HG03575 (cell line): Measurements from ENCODE around the gene DBN1.

Source experiments
- ATAC-seq: cut with Tn5 transposase; IDR thresholded peaks from one replicate; pipeline ENCODE4 v1.9.1; 2021; ENCODE audit not compliant: unreplicated experiment, insufficient number of reproducible peaks, low FRiP score; ENCODE audit errors: extremely low read depth

Gene DBN1

DNA sequence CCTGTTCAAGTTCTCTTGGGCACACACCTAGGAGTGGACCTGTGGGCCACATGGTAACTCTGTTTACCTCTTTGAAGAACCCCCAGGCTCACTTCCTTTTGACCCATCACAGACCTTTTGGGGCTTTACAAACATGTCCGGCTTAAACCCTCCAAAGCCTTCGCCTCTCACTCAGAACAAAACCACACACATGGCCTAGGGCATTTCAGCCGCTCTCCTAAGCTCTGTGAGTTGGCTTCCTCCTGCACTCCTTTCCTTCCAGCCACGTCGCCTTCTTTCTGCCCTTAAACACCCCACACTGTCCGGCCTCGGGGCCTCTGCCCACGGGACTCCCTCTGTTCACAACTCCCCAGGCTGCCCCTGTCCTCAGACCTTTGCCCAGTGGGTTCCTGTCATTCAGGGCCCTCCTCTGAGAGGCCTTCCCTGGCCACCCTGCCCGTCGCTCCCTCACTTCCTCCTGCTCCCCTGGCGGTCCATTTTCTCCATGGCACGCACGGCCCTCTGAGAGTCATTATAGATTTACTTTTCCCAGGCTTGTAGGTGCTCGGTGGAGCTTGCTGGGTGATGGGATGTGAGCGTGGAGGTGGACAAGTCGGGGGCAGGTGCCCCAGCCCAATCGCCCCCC lies 34.3 kb upstream of the DBN1 start:
- ATAC-seq: no peak

DNA sequence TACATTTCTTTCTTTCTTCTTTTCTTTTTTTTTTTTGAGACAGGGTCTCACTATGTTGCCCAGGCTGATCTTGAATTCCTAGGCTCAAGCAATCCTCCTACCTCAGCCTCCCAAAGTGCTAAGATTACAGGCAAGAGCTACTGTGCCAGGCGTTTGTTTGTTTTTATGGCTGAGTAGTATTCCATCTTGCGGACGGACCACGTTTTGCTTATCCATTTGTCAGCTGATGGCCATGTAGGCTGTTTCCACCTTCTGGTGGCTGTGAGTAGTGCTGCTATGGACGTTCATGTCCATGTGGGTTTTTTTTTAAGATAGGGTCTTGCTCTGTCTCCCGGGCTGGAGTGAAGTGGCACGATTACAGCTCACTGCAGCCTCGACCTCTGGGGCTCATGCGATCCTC lies 33.7 kb upstream of the DBN1 start:
- no peak for ATAC-seq

DNA sequence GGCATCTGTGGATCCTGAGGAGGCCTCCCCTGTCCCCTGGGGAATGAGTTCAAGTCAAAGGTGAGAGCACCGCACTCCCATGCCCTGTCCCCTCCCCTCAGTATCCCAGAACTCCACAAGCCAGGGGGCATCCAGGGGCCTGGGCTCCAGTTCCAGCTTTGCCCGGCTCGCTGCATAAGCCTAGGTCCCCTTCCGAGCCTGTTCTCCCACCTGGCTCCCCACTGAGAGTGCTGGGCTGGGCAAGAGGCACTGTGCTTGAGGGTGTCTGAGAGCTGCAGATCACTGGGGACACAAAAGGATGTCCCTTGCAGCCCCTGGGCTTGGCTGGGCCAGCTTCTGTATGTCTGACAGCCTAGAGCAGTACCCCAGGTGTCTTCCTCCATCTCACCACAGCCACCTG lies 31.6 kb upstream of the DBN1 start:
- no peak for ATAC-seq

DNA sequence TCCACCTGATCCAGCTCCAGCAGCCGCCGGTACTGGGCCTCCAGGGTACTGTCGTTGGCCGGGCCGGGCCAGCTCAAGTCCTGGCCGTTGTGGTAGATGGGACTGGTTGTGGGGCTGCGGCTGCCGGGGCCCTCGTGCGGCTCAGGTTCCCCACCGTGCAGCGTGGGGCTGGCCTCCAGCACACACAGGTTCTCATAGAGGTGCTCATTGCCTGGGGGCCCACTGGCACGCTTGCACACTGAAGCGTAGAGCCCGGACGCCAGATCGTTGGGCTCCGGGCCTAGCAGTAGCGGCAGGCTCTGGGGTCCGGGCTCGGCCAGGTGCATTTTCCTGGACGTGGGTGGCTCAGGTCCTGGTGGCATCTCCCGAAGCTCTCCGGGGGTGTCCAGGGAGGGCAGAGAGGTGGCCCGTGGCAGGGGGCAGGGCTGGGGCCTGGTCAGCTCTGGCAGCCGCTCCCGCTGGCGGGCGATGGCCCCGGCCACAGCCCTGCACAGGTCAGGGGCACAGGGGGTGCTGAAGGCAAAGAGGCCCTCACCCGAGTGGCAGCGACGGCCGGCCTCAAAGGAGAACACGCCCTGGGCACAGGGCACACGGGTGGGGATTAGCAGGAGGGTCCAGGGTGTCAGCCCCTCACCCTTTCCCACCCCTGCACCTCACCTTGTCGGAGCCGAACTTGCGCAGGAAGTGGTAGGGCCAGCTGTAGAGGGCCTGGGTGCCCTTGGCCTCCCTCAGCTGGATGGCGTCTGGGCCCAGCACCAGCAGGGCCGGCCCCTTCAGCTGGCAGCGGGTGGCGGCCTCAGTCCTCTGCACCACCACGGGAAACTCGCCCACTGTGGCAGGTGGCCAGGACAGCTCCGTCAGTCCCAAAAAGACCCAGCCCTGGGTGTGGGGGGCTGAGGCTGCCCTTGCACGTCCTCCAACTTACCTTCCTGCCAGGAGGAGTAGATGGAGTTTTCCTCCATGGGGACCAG lies 30.9 kb upstream of the DBN1 start:
- ATAC-seq: no peak

DNA sequence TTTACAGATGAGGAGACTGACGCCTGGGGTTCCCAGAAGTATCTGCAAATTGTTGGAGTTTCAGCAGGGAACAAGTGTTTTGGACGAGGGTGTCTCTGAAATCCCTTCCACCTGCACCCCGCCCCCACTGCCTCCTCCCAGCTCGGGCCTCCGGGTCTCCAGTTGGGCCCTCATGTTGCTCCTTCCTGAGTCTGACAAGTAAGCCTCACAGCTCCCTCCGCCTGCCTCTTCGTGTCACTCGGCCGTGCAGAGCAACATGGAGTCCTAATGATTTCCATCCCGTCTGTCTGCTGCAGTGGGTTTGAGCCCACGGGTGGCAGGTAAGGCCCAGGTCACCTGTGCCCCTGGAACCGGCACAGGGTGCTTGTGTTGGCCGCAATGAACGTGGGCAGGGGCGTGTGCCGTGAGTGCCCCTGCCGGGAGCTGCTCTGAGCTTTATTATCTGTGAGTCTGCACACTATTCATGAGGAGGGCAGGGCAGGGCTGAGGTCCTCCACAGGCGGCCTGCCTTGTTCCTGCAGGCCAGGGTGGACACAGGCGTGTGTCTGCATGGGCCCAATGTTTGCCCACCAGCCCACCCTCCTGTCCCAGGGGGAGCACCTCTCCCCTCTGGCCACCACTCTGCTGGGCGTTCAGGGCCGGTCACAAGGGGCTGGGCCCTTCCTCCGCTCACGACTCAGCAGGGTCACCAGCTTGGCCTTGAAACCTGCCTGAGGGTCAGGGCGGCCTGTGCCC lies 30.1 kb upstream of the DBN1 start:
- ATAC-seq: no peak

DNA sequence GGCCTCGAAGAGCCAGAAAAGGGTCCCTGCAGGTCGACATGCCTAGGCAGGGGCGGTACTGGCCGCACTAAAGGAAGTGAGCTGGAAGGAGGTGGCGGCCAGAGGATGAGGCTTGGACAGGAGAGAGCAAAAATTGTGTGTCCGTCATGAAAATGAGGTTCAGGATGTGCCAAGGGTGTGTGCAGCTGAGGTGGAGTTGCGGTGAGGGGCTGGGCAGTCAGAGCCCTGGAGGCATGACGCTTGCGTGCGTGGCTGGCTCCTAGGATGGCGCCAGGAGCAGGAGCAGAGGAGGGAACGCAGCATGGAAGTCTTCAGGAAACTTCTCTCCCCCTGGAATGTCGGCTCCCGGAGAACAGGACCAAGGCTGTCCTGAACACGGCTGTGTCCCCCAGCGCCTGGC lies 29.5 kb upstream of the DBN1 start:
- no peak for ATAC-seq

DNA sequence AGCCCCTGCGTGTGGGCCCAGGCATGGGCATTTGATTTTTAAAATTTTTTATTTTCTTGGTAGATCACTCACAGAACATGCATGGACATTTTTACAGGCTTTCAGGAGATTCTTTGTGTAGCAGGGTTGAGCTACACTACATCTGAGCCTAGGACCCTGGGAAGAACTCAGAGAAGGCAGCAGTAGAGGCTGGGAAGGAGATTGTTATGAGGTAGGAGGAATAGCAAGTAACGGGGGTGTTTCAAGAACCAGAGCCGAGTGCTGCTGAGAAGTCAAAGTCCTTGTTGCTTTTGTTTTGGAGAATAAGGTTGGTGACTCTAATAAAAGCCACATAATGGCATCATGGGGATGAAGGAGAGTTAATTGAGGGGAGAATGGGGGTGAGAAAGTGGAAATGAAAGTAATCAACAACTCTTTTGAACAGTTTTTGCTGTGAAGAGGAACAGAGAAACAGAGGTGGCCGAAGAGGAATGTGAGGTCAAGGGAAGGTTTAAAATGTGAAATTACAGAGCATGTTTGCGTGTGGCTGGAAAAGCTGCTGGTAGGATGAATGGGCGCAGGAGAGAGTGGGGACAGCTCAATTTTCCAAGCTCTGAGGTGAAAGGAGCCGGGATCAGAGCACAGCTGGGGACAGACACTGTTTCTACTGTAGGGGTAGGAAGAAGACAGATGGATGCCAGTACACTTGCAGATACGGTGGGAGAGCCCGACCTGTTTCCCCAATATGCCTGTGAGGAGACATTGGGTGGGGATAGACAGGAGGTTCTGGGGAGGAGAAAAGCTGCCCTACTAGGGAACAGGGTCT lies 28.6 kb upstream of the DBN1 start:
- ATAC-seq: no peak

DNA sequence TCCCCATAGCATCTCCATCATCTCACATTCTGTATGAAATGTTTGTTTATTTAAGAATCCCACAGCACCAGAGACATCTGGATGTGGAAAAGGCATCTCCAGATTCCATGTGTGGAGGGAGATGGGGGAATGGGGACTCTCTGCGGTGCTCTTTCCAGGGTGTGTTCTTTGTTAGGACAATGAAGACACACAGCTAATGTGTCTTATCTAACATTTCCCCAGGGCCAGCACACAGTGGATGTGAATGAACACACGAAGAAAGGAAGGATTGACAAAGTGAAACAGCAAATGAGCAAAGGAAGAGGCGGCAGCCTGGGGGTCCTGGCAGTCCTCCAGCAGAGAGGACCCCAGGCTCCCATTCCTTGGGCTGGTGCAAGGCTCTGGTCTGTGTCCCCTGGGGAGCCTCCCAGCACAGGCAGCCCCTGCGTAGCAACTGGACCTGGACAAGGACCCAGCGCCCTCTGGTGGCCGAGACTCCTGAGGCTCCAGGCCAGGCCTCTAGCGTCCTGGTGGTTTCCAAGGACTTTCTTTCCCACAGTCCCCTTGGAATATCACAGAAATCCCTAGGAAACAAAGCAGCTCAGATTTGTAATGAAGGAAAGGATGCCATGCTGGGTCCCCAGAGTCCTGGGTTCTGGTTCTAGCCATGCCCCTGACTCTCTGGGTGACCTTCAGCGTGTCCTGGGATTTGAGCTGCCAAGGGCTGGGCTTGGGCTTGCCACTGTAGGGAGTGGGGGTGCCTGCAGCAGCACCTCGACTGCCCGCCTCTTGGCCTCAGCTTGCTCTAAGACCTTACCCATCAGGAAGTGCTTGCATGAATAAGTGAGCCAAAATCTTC lies 27.5 kb upstream of the DBN1 start:
- no peak for ATAC-seq

DNA sequence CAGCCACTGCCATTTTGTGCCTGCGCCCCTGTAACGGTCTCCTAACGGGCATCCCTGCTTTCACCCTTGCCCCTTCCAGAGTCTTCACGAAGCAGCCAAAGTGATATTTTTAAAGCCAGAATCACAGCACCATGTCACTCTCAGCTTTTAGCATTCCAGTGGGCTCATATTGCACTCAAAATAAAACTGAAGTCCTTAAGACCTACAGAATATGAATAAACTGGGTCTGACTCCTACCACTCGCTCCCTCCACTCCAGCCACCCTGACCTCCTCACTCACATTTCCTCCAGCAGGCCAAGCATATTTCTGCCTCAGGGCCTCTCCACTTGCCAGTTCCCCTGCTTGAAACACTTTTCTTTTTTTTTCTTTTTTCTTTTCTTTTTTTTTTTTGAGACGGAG lies 26.4 kb upstream of the DBN1 start:
- ATAC-seq: no peak

DNA sequence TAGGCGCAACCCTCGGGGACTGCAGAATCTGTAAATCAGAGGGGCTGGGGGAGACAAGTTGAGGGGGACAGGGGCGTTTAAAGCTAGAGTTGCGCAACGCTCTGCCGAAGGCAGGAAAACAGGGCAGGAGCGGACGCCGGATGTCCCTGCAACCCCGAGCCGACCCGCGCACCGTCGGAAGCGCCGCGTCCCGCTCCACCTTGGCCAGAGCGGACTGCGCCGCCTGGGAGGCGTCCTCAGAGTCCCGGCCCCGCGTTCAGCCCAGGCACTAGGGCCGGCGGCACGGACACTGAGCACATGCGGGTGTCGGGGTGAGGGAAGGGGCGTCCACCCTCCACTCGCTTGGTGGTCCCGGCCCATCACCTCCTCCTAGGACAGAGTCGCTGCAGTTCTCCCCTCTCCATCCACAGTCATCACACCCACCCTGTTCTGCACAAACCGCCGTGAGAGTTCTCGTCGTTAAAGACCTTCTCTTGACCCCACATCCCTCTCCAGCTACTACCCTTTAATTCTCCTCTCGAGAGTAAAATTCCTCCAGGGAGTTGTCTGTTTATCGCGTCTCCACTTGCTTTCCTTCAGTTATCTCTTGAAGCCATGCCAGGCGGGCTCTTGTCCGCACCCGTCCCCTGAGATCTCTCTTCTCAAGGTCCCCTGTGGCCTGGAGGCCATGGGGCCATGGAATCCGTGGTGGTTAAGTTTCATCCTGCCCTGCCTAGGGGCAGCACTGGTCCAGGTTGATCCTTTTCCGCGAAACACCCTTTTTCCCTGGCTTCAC lies 24.8 kb upstream of the DBN1 start:
- ATAC-seq: no peak

DNA sequence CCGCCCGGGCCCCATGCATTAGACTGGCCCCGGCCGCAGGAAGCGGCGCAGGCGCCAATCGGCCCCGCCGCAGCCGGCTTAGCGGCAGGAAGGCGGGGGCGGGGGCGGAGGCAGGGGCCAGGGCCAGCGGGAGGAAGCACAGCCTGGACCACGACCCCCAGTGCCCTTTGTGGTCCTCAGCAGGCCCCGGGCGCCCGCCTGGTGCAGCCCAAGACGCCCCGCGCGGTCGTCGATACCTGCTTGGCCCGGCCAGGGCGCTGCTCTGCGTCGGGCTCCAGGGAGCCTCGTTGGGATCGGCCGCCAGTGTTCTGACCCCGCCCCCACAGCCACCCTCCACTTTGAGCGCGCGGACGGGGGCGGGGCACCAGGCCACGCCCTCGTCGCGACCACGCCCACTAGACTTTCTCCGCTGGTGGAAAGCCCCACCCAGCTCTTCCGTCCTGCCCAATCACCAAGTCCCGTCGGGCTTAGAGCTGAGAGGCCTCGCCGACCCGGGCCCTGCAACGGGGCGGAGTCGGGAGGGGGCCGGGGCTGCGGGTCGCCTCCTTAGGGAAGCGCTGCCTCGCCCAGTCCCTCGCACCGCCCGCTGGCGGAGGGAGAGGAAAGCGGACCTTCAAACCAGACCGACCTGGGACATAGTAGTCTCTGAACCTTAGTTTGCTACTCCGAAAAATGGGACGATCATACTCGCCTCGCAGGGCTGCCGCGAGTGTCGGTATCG lies 24.0 kb upstream of the DBN1 start, which contains the start of gene PDLIM7:
PDLIM7 (minus strand) TSS at position 313 of the 721 bp plus-strand sequence. CDS start 1,092 bp downstream, outside the sequence.
- no peak for ATAC-seq

DNA sequence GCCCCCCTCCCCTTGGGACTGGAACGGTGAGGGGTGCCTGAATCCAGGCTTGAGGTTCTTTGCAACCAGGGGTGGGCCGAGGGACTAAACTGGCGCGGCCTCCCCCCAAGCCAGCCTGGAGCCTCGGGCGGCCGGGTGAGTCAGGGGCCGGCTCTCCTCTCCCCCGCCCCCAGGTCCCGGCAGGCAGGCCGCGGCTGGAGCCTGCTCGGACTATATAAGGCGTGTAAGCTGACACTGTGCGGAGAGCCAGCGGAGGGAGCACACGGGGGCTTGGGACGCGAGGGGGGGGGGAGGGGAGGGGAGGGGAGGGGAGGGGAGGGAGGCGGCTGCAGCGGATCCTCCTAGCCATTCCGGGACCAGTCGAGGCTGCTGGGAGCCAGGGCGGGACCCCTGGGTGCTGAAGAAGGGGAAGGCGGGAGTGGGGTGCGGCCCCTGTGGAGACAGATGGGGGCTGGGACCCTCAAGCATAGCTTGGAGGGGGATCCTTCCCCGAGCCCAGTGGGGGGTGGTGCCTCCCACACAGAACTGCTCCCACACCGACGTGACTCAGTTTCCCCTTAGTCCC lies 23.4 kb upstream of the DBN1 start:
- ATAC-seq: no peak

DNA sequence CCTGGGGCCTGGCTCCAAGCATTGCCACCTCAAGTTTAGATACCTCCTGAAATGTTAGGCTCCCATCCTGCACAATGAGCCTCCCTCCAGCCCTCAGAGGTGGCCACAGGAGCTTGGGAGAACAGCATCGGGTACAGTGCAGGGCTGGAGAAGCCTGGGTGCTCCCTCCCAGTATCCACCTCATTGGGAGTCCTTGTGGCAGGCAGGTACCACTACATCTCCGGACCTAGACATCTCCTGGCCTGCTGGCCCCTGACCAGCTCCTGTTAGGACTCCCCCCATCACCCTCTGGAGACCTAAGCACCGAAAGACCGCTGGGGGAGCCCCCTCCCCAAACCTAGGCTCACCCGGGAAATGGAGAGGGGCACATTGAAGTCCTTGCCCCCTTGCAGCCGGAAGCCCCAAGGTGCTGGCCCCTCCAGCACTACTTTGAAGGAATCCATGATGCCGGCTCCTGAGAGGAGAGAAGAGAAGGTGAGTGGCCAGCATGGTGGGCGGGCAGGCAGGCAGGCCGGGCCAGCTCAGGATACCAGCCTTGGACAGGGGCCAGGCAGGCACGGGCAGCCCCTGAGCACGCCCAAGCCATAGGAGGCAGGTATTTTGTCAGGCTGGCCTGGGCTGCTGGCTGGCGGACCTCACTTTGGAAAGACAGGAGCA lies 22.8 kb upstream of the DBN1 start:
- no peak for ATAC-seq

DNA sequence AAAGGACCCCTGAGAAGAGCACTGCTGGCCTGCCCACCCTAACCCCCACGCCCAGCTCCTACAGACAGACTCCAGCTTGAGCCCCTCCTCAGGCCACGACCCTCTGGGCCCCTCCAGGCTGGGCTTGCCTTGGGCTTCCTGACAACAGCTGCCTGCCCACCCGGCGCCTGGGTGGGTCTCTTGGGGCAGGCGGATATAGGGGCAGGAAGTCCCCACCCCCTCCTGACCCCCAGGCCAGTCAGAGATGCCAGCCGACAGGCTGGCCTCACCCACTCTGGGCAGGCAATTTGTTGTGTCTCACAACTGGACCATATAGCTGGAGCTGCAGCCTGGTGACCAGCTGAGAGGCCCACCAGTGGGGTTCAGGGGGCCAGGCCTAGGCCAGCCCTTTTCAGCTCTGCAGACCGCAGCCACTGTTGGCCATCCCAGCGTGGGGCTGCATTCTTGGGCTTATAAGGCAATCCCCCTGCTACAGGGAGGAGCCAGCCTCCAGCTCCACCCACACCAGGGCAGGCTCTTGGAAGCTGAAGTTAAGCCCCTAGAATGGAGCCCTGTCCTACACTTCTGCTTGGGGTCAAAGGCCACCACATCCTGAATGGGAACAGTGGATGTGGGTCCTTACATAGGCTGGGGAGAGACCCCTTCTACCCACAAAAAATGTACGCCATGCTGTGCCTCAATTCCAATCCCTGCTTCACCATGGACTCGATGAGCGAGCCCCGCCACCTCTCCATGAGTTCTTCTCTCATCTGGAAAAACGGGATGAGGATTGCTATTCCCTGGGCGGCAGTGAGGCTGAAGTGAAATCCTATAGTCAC lies 22.0 kb upstream of the DBN1 start:
- ATAC-seq: no peak
